ENCODE results near the gene HJV.

HJV gene

GRCh38 chr1:145992958-145993617, 28.4 kb downstream of the HJV start:
- no peak for DNase-seq (ENCODE audit: low read depth)

- DNase-seq (ENCODE audit: low read depth), result no peak
These were observed 29.0 kb downstream of the HJV start for GRCh38 chr1:145992502-145992936.

GRCh38 chr1:145991735-145992412, 29.7 kb downstream of the HJV start:
- no peak for DNase-seq (ENCODE audit: low read depth)

- DNase-seq (ENCODE audit: low read depth), result no peak
These were observed 31.2 kb downstream of the HJV start for GRCh38 chr1:145990249-145990855.

- no peak for DNase-seq (ENCODE audit: low read depth)
These were observed 32.8 kb downstream of the HJV start for GRCh38 chr1:145988773-145989172.

- DNase-seq (ENCODE audit: low read depth), result no peak
These were observed 33.6 kb downstream of the HJV start for GRCh38 chr1:145987926-145988325.

- DNase-seq (ENCODE audit: low read depth), result no peak
These were observed 35.0 kb downstream of the HJV start for GRCh38 chr1:145986551-145986950.

GRCh38 chr1:145985502-145986439, 35.8 kb downstream of the HJV start:
- DNase-seq (ENCODE audit: low read depth), result no peak

- no peak for DNase-seq (ENCODE audit: low read depth)
These were observed 36.4 kb downstream of the HJV start for GRCh38 chr1:145985129-145985501.

GRCh38 chr1:145983960-145984830, 37.3 kb downstream of the HJV start:
- no peak for DNase-seq (ENCODE audit: low read depth)

- no peak for DNase-seq (ENCODE audit: low read depth)
These were observed 38.3 kb downstream of the HJV start for GRCh38 chr1:145983206-145983675.

GRCh38 chr1:145982010-145982723, 39.4 kb downstream of the HJV start:
- DNase-seq (ENCODE audit: low read depth), result no peak

- DNase-seq (ENCODE audit: low read depth), result no peak
These were observed 41.0 kb downstream of the HJV start for GRCh38 chr1:145980457-145980994.

GRCh38 chr1:145979746-145980456, 41.6 kb downstream of the HJV start:
- no peak for DNase-seq (ENCODE audit: low read depth)

GRCh38 chr1:145978854-145979745, 42.4 kb downstream of the HJV start:
- DNase-seq (ENCODE audit: low read depth), result peak; percentile 67

- DNase-seq (ENCODE audit: low read depth), result no peak
These were observed 43.1 kb downstream of the HJV start for GRCh38 chr1:145978471-145978853.

- DNase-seq (ENCODE audit: low read depth), result peak; percentile 54
These were observed 43.8 kb downstream of the HJV start for GRCh38 chr1:145977486-145978470.
